Measurements from ENCODE around the gene ADRM1.

The ADRM1 gene

DNA sequence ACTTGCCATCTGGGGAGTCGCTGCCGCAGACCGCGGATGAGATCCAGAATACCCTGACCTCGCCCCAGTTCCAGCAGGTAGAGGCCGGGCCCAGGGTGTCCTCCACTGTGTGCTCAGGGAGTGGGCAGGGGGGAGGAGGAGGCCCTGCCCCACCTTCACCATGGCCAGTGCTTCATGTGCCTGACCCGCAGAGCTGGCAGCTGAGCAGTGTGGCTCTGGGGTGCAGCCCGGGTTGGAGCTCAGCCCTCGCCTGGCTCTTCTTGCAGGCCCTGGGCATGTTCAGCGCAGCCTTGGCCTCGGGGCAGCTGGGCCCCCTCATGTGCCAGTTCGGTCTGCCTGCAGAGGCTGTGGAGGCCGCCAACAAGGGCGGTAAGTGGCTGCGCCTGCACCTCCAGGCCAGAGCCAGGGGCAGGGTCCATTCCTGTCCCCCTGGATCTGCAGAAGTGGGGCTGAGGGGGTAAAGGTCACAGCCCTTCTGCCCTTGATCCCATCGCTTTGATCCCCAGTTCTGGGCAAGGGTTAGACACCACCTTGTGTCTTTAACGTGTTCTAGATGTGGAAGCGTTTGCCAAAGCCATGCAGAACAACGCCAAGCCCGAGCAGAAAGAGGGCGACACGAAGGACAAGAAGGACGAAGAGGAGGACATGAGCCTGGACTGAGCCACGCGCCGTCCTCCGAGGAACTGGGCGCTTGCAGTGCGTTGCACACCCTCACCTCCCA lies 5.5 kb downstream of the ADRM1 start:
- no peak for DNase-seq (ENCODE audit: low read depth, low spot score)
- no peak overlapping the region for H3K4me3 ChIP-seq (ENCODE audit: low read depth, low read length)
- TF ChIP-seq, protein P1, sequence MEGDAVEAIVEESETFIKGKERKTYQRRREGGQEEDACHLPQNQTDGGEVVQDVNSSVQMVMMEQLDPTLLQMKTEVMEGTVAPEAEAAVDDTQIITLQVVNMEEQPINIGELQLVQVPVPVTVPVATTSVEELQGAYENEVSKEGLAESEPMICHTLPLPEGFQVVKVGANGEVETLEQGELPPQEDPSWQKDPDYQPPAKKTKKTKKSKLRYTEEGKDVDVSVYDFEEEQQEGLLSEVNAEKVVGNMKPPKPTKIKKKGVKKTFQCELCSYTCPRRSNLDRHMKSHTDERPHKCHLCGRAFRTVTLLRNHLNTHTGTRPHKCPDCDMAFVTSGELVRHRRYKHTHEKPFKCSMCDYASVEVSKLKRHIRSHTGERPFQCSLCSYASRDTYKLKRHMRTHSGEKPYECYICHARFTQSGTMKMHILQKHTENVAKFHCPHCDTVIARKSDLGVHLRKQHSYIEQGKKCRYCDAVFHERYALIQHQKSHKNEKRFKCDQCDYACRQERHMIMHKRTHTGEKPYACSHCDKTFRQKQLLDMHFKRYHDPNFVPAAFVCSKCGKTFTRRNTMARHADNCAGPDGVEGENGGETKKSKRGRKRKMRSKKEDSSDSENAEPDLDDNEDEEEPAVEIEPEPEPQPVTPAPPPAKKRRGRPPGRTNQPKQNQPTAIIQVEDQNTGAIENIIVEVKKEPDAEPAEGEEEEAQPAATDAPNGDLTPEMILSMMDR (IDR thresholded peaks at IDR 0.05; ENCODE audit: low read depth, low read length) = no peak
- in situ Hi-C loops (cut with HindIII; ENCODE audit: low sequenced_read_pairs) = no loop called here

DNA sequence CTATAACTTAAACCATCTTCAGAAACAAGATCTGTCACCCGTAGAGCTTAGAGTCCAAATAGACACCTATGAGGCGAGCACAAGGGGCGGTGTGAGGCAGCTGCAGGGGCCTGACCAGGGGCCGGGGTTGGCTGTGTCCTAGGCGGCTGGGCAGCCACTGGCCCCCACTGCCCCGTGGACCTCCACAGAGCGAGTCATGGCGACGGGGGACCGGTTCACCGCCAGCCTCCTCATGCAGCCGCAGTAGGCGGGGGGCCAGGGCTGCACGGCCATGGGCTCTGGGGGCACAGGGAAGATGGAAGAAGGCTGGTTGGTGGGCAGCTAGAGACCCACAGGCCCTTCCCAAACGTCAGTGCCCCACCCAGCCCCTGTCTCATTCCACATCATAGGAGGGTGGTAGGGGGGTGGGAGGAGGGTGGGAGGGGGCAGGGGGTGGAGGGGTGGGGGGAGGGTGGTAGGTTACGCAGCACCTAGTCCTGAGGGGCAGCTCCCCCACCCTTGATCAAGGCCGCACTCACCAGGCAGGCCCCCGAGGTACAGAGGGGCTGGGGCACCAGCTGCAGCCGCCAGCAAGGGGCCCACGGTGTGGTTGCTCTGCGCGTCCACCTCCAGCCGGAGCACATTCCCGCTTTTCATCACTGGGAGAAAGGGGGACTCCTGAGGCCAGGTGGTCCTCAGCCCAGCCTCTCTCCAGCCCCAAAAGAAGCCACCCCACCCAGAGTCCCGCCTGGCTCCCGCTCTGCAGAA lies 6.6 kb downstream of the ADRM1 start:
- TF ChIP-seq, protein P1 (IDR thresholded peaks at IDR 0.05; ENCODE audit: low read depth, low read length) = no peak
- DNase-seq (ENCODE audit: low read depth, low spot score) = no peak
- H3K4me3 ChIP-seq (ENCODE audit: low read depth, low read length) = no peak overlapping the region
- in situ Hi-C loops (cut with HindIII; ENCODE audit: low sequenced_read_pairs) = no loop called here

DNA sequence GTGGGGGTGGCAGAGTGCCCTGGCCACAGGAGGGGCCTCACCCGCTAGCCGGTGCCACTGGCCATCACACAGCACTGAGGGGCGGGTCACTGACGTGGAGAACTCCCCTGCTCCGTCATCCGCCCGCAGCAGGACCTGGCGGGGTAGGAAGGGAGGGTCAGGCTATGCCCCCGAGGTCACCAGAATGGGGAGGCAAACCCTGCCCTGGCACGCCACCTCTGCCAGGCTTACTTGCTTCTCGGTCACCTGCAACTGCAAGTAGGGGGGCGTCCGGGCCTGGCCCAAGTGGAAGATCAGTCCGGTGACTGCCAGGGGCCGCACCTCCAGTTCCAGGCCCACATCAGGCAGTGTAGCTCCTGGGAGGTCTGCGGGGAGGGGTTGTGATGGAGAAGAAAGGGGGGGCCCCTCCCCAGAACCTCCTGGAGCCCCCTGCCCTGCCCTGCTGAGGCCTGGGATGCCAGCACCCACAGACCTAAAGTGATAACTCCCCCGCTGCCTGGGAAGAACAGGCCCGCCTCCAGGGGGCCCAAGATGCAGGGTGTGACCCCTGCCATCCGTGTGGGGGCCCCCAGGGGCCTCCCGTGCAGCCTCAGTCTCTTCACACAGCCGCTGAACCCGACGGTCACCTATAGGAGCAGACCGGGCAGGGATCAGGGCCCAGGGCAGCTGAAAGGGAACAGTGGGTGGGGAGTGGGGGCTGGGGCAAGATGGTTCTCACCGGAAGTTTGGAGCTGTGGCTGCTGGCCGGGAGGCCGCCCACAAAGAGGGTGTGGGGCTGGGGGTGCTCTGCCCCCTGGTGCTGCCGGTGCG lies 7.4 kb downstream of the ADRM1 start:
- DNase-seq (ENCODE audit: low read depth, low spot score) = no peak
- in situ Hi-C loops (cut with HindIII; ENCODE audit: low sequenced_read_pairs) = no loop called here
- H3K4me3 ChIP-seq (ENCODE audit: low read depth, low read length) = no peak overlapping the region
- TF ChIP-seq, protein P1 (IDR thresholded peaks at IDR 0.05; ENCODE audit: low read depth, low read length) = no peak

DNA sequence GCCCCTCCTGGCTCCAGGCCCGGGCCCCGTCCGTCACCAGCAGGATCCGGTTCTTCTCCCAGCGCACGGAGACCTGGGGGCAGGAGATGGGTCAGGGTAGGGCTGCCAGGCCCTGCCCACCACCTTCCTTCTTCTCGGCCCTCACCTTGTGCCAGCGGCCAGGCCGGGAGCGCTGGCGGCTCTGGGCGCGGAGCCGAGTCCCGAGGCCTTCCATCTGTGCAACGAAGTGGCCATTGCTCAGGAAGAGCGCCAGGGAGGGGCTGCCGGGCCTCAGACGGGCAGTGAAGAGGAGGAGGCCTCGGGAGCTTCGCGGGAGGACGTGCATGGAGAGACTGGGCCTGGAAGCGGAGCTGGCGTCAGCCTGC lies 7.9 kb downstream of the ADRM1 start:
- H3K4me3 ChIP-seq (ENCODE audit: low read depth, low read length) = no peak overlapping the region
- DNase-seq (ENCODE audit: low read depth, low spot score) = no peak
- TF ChIP-seq, protein P1 (IDR thresholded peaks at IDR 0.05; ENCODE audit: low read depth, low read length) = no peak
- in situ Hi-C loops (cut with HindIII; ENCODE audit: low sequenced_read_pairs) = no loop called here

DNA sequence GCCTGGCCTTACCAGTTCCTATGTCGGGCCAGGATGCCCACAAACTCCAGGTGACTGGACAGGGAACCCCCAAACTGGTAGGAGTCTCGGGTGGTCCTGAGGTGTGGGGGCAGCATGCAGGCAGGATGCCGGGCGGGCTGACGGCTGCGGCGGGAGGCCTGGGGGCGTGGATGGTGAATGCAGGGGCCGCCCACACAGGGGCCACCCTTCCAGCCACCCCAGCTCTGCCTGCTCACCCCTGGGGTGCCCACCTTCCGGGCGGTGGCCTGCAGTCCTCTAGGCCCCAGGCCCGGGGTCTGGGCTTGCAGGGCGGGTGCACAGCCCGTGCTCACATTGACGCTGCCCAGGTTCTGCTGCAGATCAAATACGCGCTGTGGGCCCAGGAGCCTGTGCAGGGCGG lies 8.4 kb downstream of the ADRM1 start:
- H3K4me3 ChIP-seq (ENCODE audit: low read depth, low read length) = no peak overlapping the region
- in situ Hi-C loops (cut with HindIII; ENCODE audit: low sequenced_read_pairs) = no loop called here
- TF ChIP-seq, protein P1 (IDR thresholded peaks at IDR 0.05; ENCODE audit: low read depth, low read length) = no peak
- no peak for DNase-seq (ENCODE audit: low read depth, low spot score)

DNA sequence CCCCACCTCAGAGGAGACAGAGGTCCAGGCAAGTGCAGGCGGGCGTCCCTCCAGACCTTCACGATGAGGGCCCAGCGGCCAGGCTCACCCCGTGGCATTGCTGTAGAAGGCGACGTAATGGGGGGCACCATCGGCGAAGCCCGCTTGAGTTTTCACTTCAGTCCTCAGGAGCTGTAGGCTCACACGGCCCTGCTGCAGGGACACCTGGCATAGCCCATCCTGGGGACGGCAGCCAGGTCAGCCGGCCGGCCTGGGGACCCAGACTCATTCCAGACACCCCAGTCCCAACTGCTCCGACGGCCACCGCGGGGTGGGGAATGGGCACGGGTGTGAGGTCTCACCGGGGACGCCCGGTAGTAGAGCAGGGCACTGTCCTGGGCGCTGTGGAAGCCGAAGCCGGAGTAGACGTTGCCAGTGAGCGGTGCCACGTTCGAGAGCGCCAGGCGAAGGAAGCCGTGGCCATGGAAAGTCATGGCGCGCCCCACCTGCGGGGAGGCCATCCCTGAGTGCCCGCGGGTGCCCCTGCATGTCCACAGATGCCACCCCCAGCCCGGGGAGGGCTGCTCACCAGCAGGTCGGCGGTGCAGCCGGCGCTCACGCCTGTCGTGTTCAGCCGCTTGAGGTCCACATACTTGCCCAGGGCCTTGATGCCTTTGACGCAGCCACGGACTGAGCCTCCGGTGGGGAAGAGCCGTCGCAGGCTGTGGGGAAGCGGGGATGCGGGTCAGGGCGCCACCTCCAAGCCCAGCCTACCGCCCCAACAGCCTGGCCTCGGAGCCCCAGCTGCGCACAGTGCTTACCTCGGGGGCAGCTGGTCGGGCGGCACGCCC lies 9.2 kb downstream of the ADRM1 start:
- H3K4me3 ChIP-seq (ENCODE audit: low read depth, low read length) = no peak overlapping the region
- in situ Hi-C loops (cut with HindIII; ENCODE audit: low sequenced_read_pairs) = no loop called here
- DNase-seq (ENCODE audit: low read depth, low spot score) = no peak
- TF ChIP-seq, protein P1 (IDR thresholded peaks at IDR 0.05; ENCODE audit: low read depth, low read length) = no peak

Data from astrocyte of the spinal cord (primary cell).